Endothelial cell of umbilical vein (primary cell): Measurements from ENCODE around the gene NPM3. TPM values are rescaled to one million over a fixed set of nuclear protein-coding genes. Genes with fewer than 3 reads are reported as not detected.

Source experiments
- BruUV-seq: library from RNA; stranded (reverse); fragments of 400-500 nt; replicated peaks from 2 replicates; lab custom pipeline; 2021; lab: Mats Ljungman, UMichigan
- CTCF ChIA-PET: fragments of 300-600, 350-600 bp; sonication (Branson Sonifier 250); formaldehyde crosslinking; loops from one replicate; lab custom pipeline; 2021; ENCODE audit warnings: antibody characterized with exemption, inconsistent platforms; lab: Charles Lee
- POLR2A ChIA-PET: fragments of 300-600, 350-600 bp; sonication (Branson Sonifier 250); formaldehyde crosslinking; loops from one replicate; lab custom pipeline; 2021; ENCODE audit warnings: antibody characterized with exemption, inconsistent platforms; lab: Charles Lee
- DNase-seq: peaks from one replicate; pipeline ENCODE4 v3.0.0-alpha.2; 2011; ENCODE audit warnings: low read depth, low spot score
- FAIRE-seq: peaks from 2 replicates; lab custom pipeline; 2011; peaks lifted over from hg19 to GRCh38; lab: Jason Lieb, UNC
- H2AFZ ChIP-seq: 2 replicates; pipeline ENCODE4 v1.6.0; 2012; ENCODE audit warnings: low read depth, low read length, control low read depth, inconsistent platforms
- H3K27ac ChIP-seq: 2 replicates; pipeline ENCODE4 v1.5.1; 2011; ENCODE audit warnings: low read depth, mild to moderate bottlenecking, control low read depth, low read length, moderate library complexity; ENCODE audit not compliant: insufficient read depth
- H3K27me3 ChIP-seq, 2 experiments: 2 replicates each; pipeline versions ENCODE4 v1.6.0 to v1.6.1; 2011; ENCODE audit warnings: low read length in 2 of 2, mixed read lengths in 1 of 2; ENCODE audit not compliant: control insufficient read depth in 2 of 2, insufficient read depth in 2 of 2
- H3K36me3 ChIP-seq, 2 experiments: 2 replicates in 1 of 2; 3 replicates in 1 of 2; pipeline ENCODE4 v1.5.1; 2011; ENCODE audit warnings: low read length in 2 of 2, mild to moderate bottlenecking in 1 of 2, moderate library complexity in 1 of 2; ENCODE audit not compliant: control insufficient read depth in 2 of 2, insufficient read depth in 2 of 2; ENCODE audit errors: extremely low read depth in 1 of 2
- H3K4me1 ChIP-seq: 3 replicates; pipeline ENCODE4 v1.5.1; 2011; ENCODE audit warnings: mild to moderate bottlenecking, low read length; ENCODE audit not compliant: control insufficient read depth, insufficient read depth; ENCODE audit errors: extremely low read depth
- H3K4me2 ChIP-seq: 2 replicates; pipeline ENCODE4 v1.6.1; 2011; ENCODE audit warnings: low read length, control low read depth, mixed read lengths; ENCODE audit not compliant: insufficient read depth
- H3K4me3 ChIP-seq, 3 experiments: fragments of 200-600 bp in 1 of 3; sonication (generic), shearing (Covaris generic) in 1 of 3; replicated peaks in 1 of 3; 2 replicates each; pipeline ENCODE4 v1.5.1; 2011 to 2016; ENCODE audit warnings: control low read depth in 3 of 3, low read length in 3 of 3, mild to moderate bottlenecking in 2 of 3, inconsistent platforms in 1 of 3, low read depth in 1 of 3, moderate library complexity in 1 of 3; ENCODE audit not compliant: insufficient read depth in 1 of 3
- H3K79me2 ChIP-seq: 2 replicates; pipeline ENCODE4 v1.6.0; 2012; ENCODE audit warnings: low read length, inconsistent platforms; ENCODE audit not compliant: control insufficient read depth, insufficient read depth
- H3K9ac ChIP-seq: replicated peaks from 2 replicates; pipeline ENCODE3; 2011; ENCODE audit warnings: low read length, control low read depth; ENCODE audit not compliant: insufficient read depth; ENCODE audit errors: extremely low read depth
- H3K9me1 ChIP-seq: replicated peaks from 3 replicates; pipeline ENCODE4 v1.6.0; 2011; ENCODE audit warnings: mild to moderate bottlenecking, low read length; ENCODE audit not compliant: control insufficient read depth, insufficient read depth; ENCODE audit errors: extremely low read depth
- H3K9me3 ChIP-seq: replicated peaks from 2 replicates; pipeline ENCODE4 v1.5.1; 2012; ENCODE audit warnings: low read length, inconsistent platforms; ENCODE audit not compliant: control insufficient read depth, insufficient read depth
- H4K20me1 ChIP-seq: replicated peaks from 2 replicates; pipeline ENCODE3; 2011; ENCODE audit warnings: mild to moderate bottlenecking, low read length; ENCODE audit not compliant: control insufficient read depth, insufficient read depth; ENCODE audit errors: extremely low read depth
- EZH2 ChIP-seq: IDR thresholded peaks from 2 replicates; pipeline ENCODE4 v1.6.1; 2012; ENCODE audit warnings: borderline replicate concordance, low read depth, mild to moderate bottlenecking, moderate library complexity, low read length, inconsistent platforms; ENCODE audit not compliant: severe bottlenecking
- FOS ChIP-seq: IDR thresholded peaks from 2 replicates; pipeline ENCODE4 v1.6.1; 2011; ENCODE audit warnings: mild to moderate bottlenecking, low read length, moderate library complexity, borderline replicate concordance; ENCODE audit not compliant: insufficient read depth
- GATA2 ChIP-seq: IDR thresholded peaks from 2 replicates; pipeline ENCODE4 v1.7.0; 2011; ENCODE audit warnings: low read depth, mild to moderate bottlenecking, moderate library complexity, mixed read lengths, low read length; ENCODE audit not compliant: insufficient read length, insufficient read depth
- JUN ChIP-seq: IDR thresholded peaks from 2 replicates; pipeline ENCODE4 v1.6.1; 2011; ENCODE audit warnings: borderline replicate concordance, low read depth; ENCODE audit not compliant: insufficient read length, insufficient read depth
- MYC ChIP-seq: IDR thresholded peaks from one replicate; pipeline ENCODE4 v1.6.1; 2011; ENCODE audit warnings: mild to moderate bottlenecking, low read depth, low read length
- POLR2A ChIP-seq: IDR thresholded peaks from 2 replicates; pipeline ENCODE4 v1.6.1; 2012; ENCODE audit warnings: low read depth, mild to moderate bottlenecking, control low read depth, low read length
- POLR2AphosphoS5 ChIP-seq: IDR thresholded peaks from 2 replicates; pipeline ENCODE4 v1.6.1; 2012; ENCODE audit warnings: low read depth, mild to moderate bottlenecking, control low read depth, low read length, moderate library complexity; ENCODE audit not compliant: insufficient read depth
- dilution Hi-C: fragments of 300-500 bp; cut with MboI; formaldehyde crosslinking; loops from one replicate; pipeline ENCODE4 v1.15.0; 2019; ENCODE audit warnings: low sequenced_read_pairs; ENCODE audit not compliant: extremely low pct_ligation_motif_present
- intact Hi-C: fragments of 100-400 bp; cut with micrococcal nuclease; formaldehyde crosslinking; loops from one replicate; pipeline ENCODE4 v1.10.0; 2022
- polyA plus RNA-seq, 4 experiments: library from polyadenylated mRNA; depleted of rRNA in 3 of 4; stranded (reverse) in 3 of 4; unstranded in 1 of 4; fragments of >200 nt; gene quantifications; 2 replicates each; pipeline versions ENCODE4 v1.2.1 to v1.2.3, GENCODE V29; 2011 to 2012; ENCODE audit warnings: missing spikeins in 1 of 4
- total RNA-seq: library from RNA; stranded (reverse); gene quantifications from 2 replicates; pipeline ENCODE4 v1.2.3, GENCODE V29; 2021
- TF ChIP-seq, protein P1 (sequence below): IDR thresholded peaks from 2 replicates; pipeline ENCODE4 v1.6.1; 2011; ENCODE audit not compliant: insufficient read depth, insufficient read length
- TF ChIP-seq, protein P2 (sequence below), 2 donors: IDR thresholded peaks; 1 replicate in 1 of 2; 2 replicates in 1 of 2; pipeline ENCODE4 v1.5.1; 2011; ENCODE audit warnings: low read length in 2 of 2, mild to moderate bottlenecking in 2 of 2, moderate library complexity in 2 of 2, control low read depth in 1 of 2, inconsistent platforms in 1 of 2, low read depth in 1 of 2; ENCODE audit not compliant: insufficient read depth in 1 of 2; ENCODE audit errors: extremely low read depth in 1 of 2

The NPM3 gene
- total and polyA plus RNA-seq, 2 donors (not counting 3 experiments of a cell fraction or from before 2014, with no cell fraction given), result 55.4 to 71.3 TPM

DNA sequence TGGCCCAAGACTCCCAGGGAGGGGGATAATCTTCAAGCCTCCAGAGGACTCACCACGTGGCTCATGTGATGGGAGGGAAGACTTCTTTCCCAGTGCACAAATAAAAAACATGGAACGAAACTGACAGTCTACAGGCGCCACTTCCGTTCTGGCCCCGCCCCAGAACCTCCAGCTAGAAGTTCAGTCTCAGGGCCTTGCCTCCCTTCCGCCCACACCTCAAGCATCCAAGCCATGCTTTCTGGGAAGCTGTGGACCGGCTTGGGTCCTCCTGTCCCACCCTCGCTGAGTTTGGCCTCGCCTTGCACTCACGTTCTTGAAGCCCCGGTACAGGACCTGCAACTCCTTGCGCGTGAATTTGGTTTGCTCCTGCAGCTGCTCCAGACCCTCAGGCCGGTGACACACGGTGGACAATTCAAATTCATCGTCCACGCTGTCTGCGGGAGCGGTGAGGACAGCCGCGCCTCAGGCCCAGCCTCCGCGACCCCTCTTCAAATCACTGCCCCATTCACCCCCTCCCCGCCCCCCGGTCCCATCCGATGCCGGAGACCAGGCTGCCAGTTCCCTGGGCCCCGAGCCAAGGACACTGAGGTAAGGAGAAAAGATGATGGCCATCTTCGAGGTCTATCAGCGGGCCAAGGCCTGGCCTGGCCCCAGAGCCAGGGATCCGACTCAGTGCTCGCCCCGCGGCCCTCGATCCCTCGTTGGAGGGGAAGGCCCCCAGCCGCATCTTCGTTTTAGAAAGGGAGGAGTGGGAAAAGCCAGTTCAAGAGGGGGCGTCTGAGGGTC, 45.7 kb upstream of the NPM3 start:
- Histone ChIP-seq H3K27ac (no peak overlapping the region), H4K20me1 (no peaks in the 10 kb centered on the region), H3K9me1 (no peaks in the 10 kb centered on the region), H3K4me2 (no peak overlapping the region), H3K36me3 (no peaks in the 10 kb centered on the region), H3K9me3 (no peaks in the 10 kb centered on the region), H3K4me3 (no peak overlapping the region), H3K4me1 (peaks cover 11% of the 10 kb centered on the region), H3K9ac (no peak overlapping the region), H2AFZ (no peak overlapping the region), H3K27me3 (no peaks in the 10 kb centered on the region), H3K79me2 (no peaks in the 10 kb centered on the region)
- no peak for TF ChIP-seq GATA2
- no peak for TF ChIP-seq POLR2A
- TF ChIP-seq, protein P1, sequence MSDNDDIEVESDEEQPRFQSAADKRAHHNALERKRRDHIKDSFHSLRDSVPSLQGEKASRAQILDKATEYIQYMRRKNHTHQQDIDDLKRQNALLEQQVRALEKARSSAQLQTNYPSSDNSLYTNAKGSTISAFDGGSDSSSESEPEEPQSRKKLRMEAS, result no peak
- TF ChIP-seq POLR2AphosphoS5, result no peak
- TF ChIP-seq, protein P2, sequence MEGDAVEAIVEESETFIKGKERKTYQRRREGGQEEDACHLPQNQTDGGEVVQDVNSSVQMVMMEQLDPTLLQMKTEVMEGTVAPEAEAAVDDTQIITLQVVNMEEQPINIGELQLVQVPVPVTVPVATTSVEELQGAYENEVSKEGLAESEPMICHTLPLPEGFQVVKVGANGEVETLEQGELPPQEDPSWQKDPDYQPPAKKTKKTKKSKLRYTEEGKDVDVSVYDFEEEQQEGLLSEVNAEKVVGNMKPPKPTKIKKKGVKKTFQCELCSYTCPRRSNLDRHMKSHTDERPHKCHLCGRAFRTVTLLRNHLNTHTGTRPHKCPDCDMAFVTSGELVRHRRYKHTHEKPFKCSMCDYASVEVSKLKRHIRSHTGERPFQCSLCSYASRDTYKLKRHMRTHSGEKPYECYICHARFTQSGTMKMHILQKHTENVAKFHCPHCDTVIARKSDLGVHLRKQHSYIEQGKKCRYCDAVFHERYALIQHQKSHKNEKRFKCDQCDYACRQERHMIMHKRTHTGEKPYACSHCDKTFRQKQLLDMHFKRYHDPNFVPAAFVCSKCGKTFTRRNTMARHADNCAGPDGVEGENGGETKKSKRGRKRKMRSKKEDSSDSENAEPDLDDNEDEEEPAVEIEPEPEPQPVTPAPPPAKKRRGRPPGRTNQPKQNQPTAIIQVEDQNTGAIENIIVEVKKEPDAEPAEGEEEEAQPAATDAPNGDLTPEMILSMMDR (IDR thresholded peaks at IDR 0.05; ENCODE audit: extremely low read depth in 1 of 2, insufficient read depth in 1 of 2, low read depth in 1 of 2, low read length in 2 of 2), result no peak
- TF ChIP-seq EZH2, result no peak
- no peak for TF ChIP-seq MYC
- no peak for TF ChIP-seq JUN
- TF ChIP-seq FOS, result no peak
- CTCF ChIA-PET, result interaction anchor here (1.3 to 1.6 kb wide), 3 partner anchors 11 to 181 kb away, joined by 3 to 5 read pairs (median 4); partner anchors contain the start of gene OGA
- no TSS peak for BruUV-seq
- no peak for FAIRE-seq
- POLR2A ChIA-PET, result interaction anchor here (1.3 kb wide), 1 partner anchor 11 kb away, joined by 3 read pairs; the partner anchor contains the start of gene OGA
- no peak for DNase-seq
- intact Hi-C loops (no loop called here), dilution Hi-C loops (no loop called here)
